Measurements from ENCODE around the gene THBS2.
"Not testable (repeated sequence)": the region's sequence is repeated elsewhere in the genome, so short reads cannot be mapped to it uniquely, and the experiment has no call there.

Gene THBS2

GRCh38 chr6:169253337-169254238, at the start of gene THBS2:
TSS of gene THBS2 (minus strand) at chr6:169253846. CDS start at chr6:169250784, 3,062 bp downstream.
- H3K27ac ChIP-seq, result no peak within 1 kb of the TSS

GRCh38 chr6:169302716-169303115, 49.1 kb upstream of the THBS2 start:
- TF ChIP-seq CTCF (IDR thresholded peaks at IDR 0.05) (no peak), ZFX (IDR thresholded peaks at IDR 0.05; ENCODE audit: borderline replicate concordance) (no peak)
- no peak overlapping the region for H3K27ac ChIP-seq

More at GRCh38 chr6:169253337-169254238, at the start of gene THBS2:
- TF ChIP-seq ZFX (IDR thresholded peaks at IDR 0.05; ENCODE audit: borderline replicate concordance), result no peak
- TF ChIP-seq CTCF (IDR thresholded peaks at IDR 0.05), result no peak

- no peak overlapping the region for H3K27ac ChIP-seq
- no peak for TF ChIP-seq CTCF (IDR thresholded peaks at IDR 0.05)
- TF ChIP-seq ZFX (IDR thresholded peaks at IDR 0.05; ENCODE audit: borderline replicate concordance), result no peak
Observed at GRCh38 chr6:169302255-169302654, 48.6 kb upstream of the THBS2 start.

GRCh38 chr6:169300916-169301315, 47.3 kb upstream of the THBS2 start:
- TF ChIP-seq CTCF (IDR thresholded peaks at IDR 0.05) (no peak), ZFX (IDR thresholded peaks at IDR 0.05; ENCODE audit: borderline replicate concordance) (no peak)
- H3K27ac ChIP-seq, result no peak overlapping the region

- H3K27ac ChIP-seq, result not testable (repeated sequence)
Observed at GRCh38 chr6:169298626-169299025, 45.0 kb upstream of the THBS2 start.

- H3K27ac ChIP-seq, result no peak overlapping the region
- TF ChIP-seq CTCF (IDR thresholded peaks at IDR 0.05) (no peak), ZFX (IDR thresholded peaks at IDR 0.05; ENCODE audit: borderline replicate concordance) (no peak)
Observed at GRCh38 chr6:169296622-169297021, 43.0 kb upstream of the THBS2 start.

GRCh38 chr6:169296170-169296569, 42.5 kb upstream of the THBS2 start:
- H3K27ac ChIP-seq, result no peak overlapping the region
- no peak for TF ChIP-seq CTCF (IDR thresholded peaks at IDR 0.05)
